Endometrial microvascular endothelial cells (primary cell): ENCODE results near the gene NFATC2IP. TPM values are rescaled to one million over a fixed set of nuclear protein-coding genes. Genes with fewer than 3 reads are reported as not detected.

Experiments used
- in situ Hi-C: cut with HindIII; loops from 2 replicates; pipeline ENCODE4 v1.10.0; 2017; ENCODE audit warnings: low sequenced_read_pairs, low pct_unique_long_range_greater_than_20kb; ENCODE audit errors: inconsistent ontology term
- total RNA-seq: library from RNA; depleted of rRNA; stranded (reverse); fragments of >200 nt; gene quantifications from one replicate; pipeline ENCODE4 v1.2.3, GENCODE V29; 2015; ENCODE audit errors: inconsistent ontology term

Gene NFATC2IP
- 20.2 TPM for total RNA-seq

- in situ Hi-C loops: no loop called here
These were observed at the start of gene NFATC2IP for GRCh38 chr16:28950648-28951409. TSS of gene NFATC2IP (plus strand) at chr16:28950937. CDS start at chr16:28951012, 75 bp downstream.

- in situ Hi-C loops: no loop called here
These were observed 48.9 kb upstream of the NFATC2IP start for GRCh38 chr16:28901862-28902261.

- in situ Hi-C loops: no loop called here
These were observed 47.8 kb upstream of the NFATC2IP start for GRCh38 chr16:28902909-28903308.

- in situ Hi-C loops: no loop called here
These were observed 47.2 kb upstream of the NFATC2IP start for GRCh38 chr16:28903344-28904042.

GRCh38 chr16:28904363-28904762 lies 46.4 kb upstream of the NFATC2IP start:
- in situ Hi-C loops: no loop called here

GRCh38 chr16:28904828-28905227 lies 45.9 kb upstream of the NFATC2IP start:
- in situ Hi-C loops: no loop called here

GRCh38 chr16:28905229-28905754 lies 45.4 kb upstream of the NFATC2IP start:
- in situ Hi-C loops: no loop called here

GRCh38 chr16:28905800-28906372 lies 44.9 kb upstream of the NFATC2IP start:
- in situ Hi-C loops: no loop called here

- in situ Hi-C loops: no loop called here
These were observed 40.4 kb upstream of the NFATC2IP start for GRCh38 chr16:28910086-28911031.

- in situ Hi-C loops: no loop called here
These were observed 38.2 kb upstream of the NFATC2IP start for GRCh38 chr16:28912558-28912957.

GRCh38 chr16:28913946-28914724 lies 36.6 kb upstream of the NFATC2IP start:
- in situ Hi-C loops: no loop called here

GRCh38 chr16:28915181-28915580 lies 35.6 kb upstream of the NFATC2IP start:
- in situ Hi-C loops: no loop called here

GRCh38 chr16:28917095-28917494 lies 33.6 kb upstream of the NFATC2IP start:
- in situ Hi-C loops: no loop called here

GRCh38 chr16:28918698-28919097 lies 32.0 kb upstream of the NFATC2IP start:
- in situ Hi-C loops: no loop called here

- in situ Hi-C loops: no loop called here
These were observed 27.5 kb upstream of the NFATC2IP start for GRCh38 chr16:28923231-28923587.

GRCh38 chr16:28923652-28924398 lies 26.9 kb upstream of the NFATC2IP start:
- in situ Hi-C loops: no loop called here

- in situ Hi-C loops: no loop called here
These were observed 26.4 kb upstream of the NFATC2IP start for GRCh38 chr16:28924399-28924761.
